ENCODE data around the gene G0S2.

DNA sequence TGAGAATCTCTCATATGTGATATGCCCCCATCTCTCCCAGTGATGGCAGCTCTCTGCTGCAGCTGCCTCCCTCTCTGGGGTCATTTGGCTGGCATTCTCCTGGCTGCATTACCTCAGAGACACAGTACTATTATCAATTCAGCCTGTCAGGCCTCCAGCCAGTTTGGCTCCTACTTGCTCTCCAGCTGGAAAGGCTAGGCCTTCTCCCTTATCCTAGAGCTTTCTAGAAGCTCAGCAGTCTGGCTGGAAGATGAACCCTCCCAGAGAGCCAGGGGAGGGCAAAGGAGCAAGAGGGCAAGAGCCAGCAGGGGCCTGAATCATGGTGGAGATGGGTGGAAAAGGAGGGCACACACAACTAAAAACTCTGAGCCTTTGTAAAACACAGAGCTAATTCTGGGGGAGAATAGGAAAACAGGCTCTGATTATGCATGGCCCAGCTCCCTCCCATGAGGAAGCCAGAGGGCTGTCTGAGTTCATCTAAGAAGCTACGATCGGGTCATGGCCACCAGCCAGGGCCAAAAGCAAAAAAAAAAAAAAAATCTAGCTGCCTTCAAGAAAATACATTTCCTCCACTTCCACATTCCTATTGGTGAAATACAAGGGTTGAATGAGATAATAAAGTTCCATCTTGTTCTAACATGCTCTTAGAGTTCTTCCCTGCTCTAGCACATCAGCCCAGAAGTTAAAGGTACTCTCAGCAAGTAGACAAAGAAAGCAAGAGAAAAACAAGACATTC is 31.8 kb upstream of the G0S2 start:
- no peak for TF ChIP-seq EZH2 (IDR thresholded peaks at IDR 0.05; ENCODE audit: borderline replicate concordance, low read length)
- TF ChIP-seq, protein P1, sequence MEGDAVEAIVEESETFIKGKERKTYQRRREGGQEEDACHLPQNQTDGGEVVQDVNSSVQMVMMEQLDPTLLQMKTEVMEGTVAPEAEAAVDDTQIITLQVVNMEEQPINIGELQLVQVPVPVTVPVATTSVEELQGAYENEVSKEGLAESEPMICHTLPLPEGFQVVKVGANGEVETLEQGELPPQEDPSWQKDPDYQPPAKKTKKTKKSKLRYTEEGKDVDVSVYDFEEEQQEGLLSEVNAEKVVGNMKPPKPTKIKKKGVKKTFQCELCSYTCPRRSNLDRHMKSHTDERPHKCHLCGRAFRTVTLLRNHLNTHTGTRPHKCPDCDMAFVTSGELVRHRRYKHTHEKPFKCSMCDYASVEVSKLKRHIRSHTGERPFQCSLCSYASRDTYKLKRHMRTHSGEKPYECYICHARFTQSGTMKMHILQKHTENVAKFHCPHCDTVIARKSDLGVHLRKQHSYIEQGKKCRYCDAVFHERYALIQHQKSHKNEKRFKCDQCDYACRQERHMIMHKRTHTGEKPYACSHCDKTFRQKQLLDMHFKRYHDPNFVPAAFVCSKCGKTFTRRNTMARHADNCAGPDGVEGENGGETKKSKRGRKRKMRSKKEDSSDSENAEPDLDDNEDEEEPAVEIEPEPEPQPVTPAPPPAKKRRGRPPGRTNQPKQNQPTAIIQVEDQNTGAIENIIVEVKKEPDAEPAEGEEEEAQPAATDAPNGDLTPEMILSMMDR (conservative IDR thresholded peaks at IDR 0.05 in 1 of 2, IDR thresholded peaks at IDR 0.05 in 1 of 2; ENCODE audit: extremely low read depth in 1 of 2, insufficient read depth in 1 of 2, low read depth in 1 of 2, low read length in 2 of 2) = no peak
